Measurements from ENCODE around the gene MACC1.
"Not testable (repeated sequence)": the region's sequence is repeated elsewhere in the genome, so short reads cannot be mapped to it uniquely, and the experiment has no call there.

Gene MACC1

GRCh38 chr7:20229646-20230500, 12.7 kb upstream of the MACC1 start:
- no peak for DNase-seq

- no peak for DNase-seq
These were observed 11.9 kb upstream of the MACC1 start for GRCh38 chr7:20229081-20229480.

DNA sequence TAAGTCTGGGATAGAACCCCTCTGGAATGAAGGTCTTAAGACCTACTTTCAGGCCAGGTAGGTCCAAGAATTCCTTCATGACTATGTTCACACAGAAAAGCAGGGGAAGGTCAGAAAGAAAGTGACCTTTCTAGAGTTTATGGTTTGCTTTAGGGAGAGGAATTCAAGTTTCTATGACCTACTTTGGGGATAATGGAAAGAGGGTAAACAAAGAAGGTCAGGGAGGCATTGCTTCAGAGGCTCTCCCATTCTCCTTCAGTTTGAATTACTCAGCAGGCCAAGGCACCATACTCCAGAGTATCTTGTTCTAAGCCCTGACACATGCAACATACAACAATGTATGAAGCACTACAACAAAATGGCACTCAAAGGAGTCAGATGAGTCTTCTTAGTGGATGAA, 11.5 kb upstream of the MACC1 start:
- DNase-seq: no peak

DNA sequence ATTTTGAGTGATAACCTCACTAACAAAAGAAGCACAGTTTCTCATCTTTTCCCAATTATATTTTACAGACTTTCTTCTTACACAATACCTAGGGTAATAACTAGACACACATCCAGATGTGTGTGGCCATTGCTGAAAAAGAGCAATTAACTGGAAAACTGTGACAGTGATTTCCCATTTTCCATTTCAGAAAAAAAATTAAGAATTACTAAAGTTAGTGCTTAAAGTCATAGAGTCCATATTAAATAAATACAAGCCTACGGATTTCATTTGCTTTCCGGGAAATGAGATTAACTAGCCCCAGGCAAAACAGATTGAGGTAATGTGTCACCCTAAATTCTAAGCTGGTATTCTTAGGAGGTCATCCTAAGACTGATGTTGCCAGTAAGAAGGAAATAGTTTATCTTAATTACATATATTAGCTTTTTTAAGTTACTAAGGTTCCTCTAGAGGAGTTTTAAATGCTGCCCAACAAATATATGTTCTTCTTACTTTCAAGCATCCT, 10.2 kb upstream of the MACC1 start:
- DNase-seq: no peak

DNA sequence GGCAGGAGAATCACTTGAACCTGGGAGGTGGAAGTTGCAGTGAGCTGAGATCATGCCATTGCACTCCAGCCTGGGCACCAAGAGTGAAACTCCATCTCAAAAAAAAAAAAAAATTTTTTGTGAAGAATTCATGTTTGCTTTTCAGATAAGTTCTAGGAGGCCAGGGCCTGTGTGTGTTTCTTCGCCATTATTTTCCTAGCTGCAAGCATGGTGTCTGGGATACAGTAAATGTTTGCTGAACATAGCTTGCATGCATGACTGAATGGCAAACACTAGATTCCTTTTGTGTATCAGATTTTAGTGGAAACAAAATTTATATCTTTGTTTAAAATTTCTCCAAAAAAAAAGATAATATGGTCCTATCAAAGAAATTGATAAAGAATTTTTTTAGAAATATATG, 9.7 kb upstream of the MACC1 start:
- DNase-seq: no peak

DNA sequence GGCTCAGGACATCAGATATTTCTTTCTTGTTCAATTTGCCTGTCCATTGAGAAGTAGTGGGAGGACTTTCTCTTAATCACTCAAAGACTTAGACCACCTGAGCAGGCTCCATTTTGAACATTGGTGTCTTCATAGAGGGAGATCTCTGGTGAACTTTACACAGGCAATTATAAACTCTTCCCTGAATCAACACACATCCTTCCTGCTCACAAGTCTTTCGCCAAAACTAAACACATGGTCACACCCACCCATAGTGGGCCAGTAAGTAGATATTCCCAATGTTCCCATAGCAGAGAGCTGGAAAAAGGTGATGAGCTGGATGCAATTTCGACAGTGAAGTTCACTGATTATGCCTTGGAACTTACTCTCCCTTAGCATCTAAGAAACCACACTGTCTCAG, 8.2 kb upstream of the MACC1 start:
- no peak for DNase-seq

- no peak for DNase-seq
These were observed 6.8 kb upstream of the MACC1 start for GRCh38 chr7:20224025-20224424.

- no peak for DNase-seq
These were observed 6.2 kb upstream of the MACC1 start for GRCh38 chr7:20223356-20223755.

GRCh38 chr7:20222219-20222828, 5.1 kb upstream of the MACC1 start:
- DNase-seq: no peak

DNA sequence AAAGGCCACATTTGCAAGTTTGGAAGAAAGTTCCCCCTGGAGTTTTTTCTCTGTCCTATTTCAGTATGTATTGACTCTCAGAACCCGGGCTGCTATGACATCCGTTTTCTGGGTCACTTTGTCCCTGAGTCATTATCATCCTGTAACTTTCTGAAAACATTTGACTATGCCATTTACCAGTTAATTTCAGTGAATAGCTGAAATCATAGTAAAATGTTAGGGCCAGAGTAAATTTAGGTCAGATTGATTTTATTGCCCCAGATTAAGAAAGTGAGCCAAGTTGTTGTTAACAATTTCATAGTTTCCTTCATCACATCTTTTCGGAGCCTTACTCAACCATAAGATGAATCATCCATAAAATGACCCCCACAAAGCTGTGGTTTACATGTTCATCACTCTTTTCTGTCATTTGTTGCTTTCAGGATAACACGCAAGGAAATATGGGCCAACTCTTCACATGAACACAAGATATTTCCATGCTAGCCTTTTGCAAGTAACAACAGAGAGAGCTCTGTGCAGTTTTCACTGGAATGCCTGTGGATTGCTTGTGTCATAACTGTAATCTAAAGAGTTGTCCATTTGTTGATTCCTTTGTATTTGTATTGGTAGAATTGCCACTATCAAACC, 3.9 kb upstream of the MACC1 start:
- DNase-seq: no peak

GRCh38 chr7:20220293-20220761, 3.1 kb upstream of the MACC1 start:
- no peak for DNase-seq

GRCh38 chr7:20219446-20220292, 2.5 kb upstream of the MACC1 start:
- DNase-seq: no peak

DNA sequence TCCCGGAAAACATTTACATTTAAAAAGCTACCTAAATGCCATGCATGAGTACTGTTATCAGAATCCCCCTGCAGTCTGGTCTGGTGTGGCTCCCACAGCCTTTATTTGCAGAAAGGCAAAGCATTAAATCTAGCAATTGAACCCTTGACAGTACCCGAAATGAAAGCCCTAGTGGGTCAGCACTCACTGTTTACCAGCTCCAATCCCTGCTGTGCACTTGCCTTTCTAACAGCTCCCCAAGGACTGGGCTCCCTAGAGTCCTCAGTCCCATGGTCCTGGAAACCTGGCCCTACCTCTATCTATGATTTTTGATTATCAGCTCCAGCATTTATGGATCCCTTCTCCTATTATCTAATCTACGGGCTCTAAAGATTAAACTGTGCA, 1.9 kb upstream of the MACC1 start:
- no peak for DNase-seq

DNA sequence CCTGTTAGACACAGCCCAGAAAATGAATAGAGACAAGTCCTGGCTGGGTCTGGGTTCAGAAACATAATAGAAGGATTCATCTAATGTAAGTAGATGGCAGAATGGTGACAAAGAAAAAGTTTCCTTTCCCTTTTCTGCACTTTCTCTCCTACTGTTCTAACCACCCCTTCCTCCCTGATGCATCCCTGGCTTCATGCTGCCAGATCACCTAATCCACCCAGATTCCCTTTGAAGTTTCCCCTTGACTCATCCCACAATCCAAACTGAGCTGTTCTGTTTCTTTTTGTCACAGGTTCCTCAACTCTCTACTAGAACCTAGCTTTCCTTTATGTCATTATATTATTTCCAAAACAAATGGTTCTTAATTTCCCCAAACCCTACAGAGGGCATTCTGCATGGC, 1.1 kb upstream of the MACC1 start:
- DNase-seq: no peak

DNA sequence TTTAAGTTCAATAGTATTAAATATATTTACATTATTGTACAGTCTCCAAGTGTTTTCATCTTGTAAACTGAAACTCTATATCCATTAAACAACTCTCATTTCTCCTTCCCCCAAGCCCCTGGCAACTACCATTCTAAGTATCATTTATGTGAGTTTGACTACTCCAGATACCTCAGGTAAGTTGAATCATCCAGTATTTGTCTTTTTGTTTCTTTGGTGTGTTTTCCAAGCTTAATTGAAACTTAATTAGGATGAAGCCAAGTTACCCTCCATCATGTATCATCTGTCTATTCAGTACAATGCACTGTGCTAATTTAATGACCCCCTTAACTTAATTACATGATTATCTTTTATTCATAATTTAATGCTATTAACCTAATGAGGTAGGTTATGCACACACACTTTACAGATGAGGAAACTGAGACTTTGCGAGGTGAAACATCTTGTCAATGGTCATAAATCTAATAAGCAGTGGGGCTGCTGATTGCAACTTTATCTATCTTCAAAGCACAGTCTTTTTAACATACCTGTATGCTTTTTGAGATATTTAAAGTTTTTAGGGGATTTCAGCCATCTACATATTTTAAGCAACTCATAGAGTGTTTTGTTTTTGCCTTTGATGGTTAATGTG, 663 bp downstream of the MACC1 start:
- DNase-seq: no peak

- peak; percentile 29 for DNase-seq
These were observed 2.1 kb downstream of the MACC1 start for GRCh38 chr7:20214921-20215669.

DNA sequence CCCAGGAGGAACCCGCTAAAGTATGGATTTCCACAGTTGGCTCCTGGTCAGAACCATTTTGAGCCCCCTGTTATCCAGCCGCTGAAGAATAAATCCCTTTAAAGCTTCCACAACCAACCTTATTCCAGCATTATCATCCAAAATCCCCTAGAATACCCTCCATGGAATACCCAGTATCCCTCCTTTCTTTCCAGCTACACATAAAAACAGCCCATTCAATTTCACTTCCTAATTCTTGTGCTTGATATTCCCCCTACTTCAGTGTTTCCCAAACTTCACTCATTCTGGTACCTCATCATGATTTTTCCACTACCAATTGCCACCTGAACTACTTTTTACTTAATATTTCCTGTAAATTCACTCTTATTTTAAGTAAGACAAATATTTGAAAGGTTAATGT, 3.1 kb downstream of the MACC1 start:
- DNase-seq: no peak

DNA sequence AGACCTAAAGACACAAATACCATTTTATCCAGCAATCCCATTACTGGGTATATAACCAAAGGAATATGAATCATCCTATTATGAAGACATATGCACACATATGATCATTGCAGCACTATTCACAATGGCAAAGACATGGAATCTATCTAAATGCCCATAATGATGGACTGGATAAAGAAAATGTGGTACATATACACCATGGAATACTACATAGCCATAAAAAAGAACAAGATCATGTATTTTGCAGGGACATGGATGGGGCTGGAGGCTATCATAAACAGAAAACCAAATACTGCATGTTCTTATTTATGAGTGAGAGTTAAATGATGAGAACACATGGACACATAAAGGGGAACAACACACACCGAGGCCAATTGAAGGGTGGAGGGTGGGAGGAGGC, 3.8 kb downstream of the MACC1 start:
- no peak for DNase-seq

DNA sequence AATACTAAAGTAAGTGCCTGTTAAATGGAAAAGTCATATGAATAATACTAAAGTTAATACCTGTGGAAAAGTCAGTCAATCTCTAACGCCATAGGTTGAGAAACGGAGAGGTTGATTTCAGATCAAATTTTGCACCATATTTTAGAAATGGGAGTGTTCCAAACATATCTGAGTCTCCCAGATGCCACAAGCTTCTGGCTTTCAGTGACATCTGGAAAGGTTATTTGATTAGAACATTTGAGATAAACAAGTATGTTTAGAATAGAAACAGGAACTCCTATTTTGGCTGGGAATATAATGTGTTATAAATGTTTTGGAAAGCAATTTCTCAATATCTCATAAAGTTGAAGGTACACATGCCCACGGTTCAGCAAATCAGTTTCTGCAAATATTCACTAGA, 5.8 kb downstream of the MACC1 start:
- DNase-seq: no peak

DNA sequence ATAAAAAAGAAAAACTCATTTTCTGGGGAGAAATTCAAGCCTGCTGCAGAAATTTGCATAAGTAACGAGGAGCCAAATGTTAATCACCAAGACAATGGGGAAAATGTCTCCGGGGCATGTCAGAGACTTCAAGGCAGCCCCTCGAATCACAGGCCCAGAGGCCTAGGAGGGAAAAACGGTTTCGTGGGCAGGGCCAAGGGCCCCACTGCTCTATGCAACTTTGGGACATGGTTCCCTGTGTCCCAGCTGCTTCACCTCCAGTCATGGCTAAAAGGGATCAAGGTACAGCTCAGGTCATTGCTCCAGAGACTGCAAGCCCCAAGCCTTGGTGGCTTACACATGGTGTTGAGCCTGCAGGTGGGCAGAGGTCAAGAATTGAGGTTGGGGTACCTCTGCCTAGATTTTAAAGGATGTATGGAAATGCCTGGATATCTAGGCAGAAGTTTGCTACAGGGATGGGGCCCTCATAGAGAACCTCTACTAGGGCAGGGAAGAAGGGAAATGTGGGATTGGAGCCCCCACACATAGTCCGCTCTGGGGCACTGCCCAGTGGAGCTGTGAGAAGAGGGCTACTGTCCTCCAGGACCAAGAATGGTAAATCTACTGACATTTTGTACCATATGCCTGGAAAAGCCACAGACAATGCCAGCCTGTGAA, 8.4 kb downstream of the MACC1 start:
- no peak for DNase-seq

GRCh38 chr7:20207811-20208210, 9.4 kb downstream of the MACC1 start:
- not testable (repeated sequence) for DNase-seq

Measured in eye (tissue), 1 donor.